Epithelial cell of proximal tubule (primary cell): Measurements from ENCODE around the gene DNASE2B. TPM values are rescaled to one million over a fixed set of nuclear protein-coding genes. Genes with fewer than 3 reads are reported as not detected.

Experiments
- DNase-seq: peaks from one replicate; pipeline ENCODE4 v3.0.0-alpha.2; 2011; ENCODE audit warnings: low read depth
- H3K4me3 ChIP-seq: 2 replicates; pipeline ENCODE4 v1.5.1; 2011; ENCODE audit warnings: low read depth, mild to moderate bottlenecking, low read length
- total RNA-seq: library from RNA; depleted of rRNA; stranded (reverse); fragments of >200 nt; gene quantifications from 2 replicates; pipeline ENCODE4 v1.2.3, GENCODE V29; 2015
- TF ChIP-seq, protein P1 (sequence below): conservative IDR thresholded peaks from 2 replicates; pipeline ENCODE4 v1.5.1; 2012; ENCODE audit warnings: low read depth, mild to moderate bottlenecking, low read length

DNASE2B gene
- total RNA-seq, 1 donor from 2014 or later = not detected

GRCh38 chr1:84365225-84366221, 32.8 kb upstream of the DNASE2B start:
- H3K4me3 ChIP-seq = no peak overlapping the region
- TF ChIP-seq, protein P1, sequence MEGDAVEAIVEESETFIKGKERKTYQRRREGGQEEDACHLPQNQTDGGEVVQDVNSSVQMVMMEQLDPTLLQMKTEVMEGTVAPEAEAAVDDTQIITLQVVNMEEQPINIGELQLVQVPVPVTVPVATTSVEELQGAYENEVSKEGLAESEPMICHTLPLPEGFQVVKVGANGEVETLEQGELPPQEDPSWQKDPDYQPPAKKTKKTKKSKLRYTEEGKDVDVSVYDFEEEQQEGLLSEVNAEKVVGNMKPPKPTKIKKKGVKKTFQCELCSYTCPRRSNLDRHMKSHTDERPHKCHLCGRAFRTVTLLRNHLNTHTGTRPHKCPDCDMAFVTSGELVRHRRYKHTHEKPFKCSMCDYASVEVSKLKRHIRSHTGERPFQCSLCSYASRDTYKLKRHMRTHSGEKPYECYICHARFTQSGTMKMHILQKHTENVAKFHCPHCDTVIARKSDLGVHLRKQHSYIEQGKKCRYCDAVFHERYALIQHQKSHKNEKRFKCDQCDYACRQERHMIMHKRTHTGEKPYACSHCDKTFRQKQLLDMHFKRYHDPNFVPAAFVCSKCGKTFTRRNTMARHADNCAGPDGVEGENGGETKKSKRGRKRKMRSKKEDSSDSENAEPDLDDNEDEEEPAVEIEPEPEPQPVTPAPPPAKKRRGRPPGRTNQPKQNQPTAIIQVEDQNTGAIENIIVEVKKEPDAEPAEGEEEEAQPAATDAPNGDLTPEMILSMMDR = no peak
- peak; percentile 89 for DNase-seq

DNA sequence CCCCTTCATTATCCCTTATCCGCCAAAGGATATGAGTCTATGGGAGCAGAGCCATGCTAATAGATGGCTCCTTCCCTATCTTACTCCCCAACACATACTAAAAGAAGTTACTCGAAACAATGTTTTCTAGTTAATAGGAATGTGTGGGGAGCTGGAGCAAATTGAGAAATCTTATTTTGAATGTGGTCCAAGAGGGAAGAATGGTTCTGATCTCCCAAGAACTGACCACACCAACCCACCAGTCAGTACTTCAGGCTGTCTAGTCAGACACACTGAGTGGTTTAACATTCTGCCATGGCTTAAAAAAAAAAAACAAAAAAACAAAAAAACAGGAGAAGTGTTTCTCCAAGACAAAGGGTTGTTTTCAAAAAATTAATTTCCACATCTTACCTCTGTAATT, 31.5 kb upstream of the DNASE2B start:
- TF ChIP-seq, protein P1 = no peak
- H3K4me3 ChIP-seq = no peak overlapping the region
- DNase-seq = no peak

DNA sequence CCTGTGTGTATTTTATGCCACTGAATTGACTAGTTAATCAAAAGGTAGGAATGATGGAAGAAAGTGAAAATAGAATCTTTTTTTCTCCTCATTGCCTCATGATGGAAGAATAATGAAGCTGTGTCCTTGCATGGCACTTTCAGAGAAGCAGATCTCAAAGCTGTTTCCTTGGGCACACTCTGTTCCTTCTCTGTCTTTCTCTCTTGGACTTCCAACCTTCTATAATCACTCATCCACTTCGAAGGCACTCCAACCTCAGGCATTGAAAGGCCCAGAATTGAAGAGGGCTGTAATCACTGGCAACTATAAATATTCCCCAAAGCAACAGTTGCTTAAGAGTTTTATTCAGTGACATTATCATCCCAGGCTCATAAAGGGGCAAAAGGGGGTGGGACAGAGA, 31.1 kb upstream of the DNASE2B start:
- TF ChIP-seq, protein P1 = no peak
- no peak overlapping the region for H3K4me3 ChIP-seq
- DNase-seq = no peak

DNA sequence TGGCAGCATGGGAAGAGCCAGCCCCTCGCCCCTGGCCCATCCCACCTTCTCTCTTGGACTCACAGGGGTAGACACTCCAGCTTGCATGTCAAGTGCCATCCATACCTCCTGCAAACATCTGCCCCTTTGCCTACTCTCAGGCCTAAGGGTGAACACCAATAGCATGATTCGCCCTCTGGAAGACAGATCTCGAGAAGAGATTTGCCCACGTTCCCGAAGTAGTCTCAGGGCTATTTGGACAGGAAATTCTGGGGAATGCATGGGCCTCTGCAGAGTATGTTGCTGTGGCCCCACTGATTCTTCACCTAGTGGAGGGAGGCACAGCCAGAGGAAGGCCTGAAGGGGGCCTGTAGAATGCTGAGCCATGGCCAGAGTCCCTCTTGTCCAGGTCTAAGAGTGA, 29.8 kb upstream of the DNASE2B start:
- DNase-seq = no peak
- H3K4me3 ChIP-seq = no peak overlapping the region
- TF ChIP-seq, protein P1 = no peak

DNA sequence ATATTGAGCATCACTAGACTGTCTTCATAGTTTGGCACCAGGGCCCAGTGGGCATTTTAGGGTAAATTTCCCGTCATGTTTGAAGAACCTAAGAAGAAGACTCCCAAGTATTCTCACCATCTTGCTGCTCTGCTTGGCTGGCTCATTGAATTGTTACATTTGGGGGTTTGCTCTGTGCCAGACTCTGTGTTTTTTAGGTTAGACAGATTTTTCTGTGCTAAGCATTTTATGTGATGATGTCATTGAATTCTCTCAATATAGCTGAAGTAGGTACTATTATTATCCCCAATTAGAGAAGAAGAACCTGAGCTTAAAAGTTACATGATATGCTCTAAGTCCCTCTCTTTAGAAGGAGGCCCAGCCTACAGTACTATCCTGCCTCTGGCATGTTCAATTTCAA, 28.0 kb upstream of the DNASE2B start:
- no peak for DNase-seq
- TF ChIP-seq, protein P1 = no peak
- H3K4me3 ChIP-seq = no peak overlapping the region

GRCh38 chr1:84370831-84371394, 27.4 kb upstream of the DNASE2B start:
- DNase-seq = no peak
- H3K4me3 ChIP-seq = no peak overlapping the region
- TF ChIP-seq, protein P1 = no peak
